Activated naive CD4-positive, alpha-beta T cell treated with anti-CD3 and anti-CD28 coated beads, Interleukin-2, amount 50 U/mL, for 16 hours (primary cell): ENCODE measurements around the gene CBX2.
"Not testable (repeated sequence)": the region's sequence is repeated elsewhere in the genome, so short reads cannot be mapped to it uniquely, and the experiment has no call there.

Experiments
- DNase-seq: peaks from one replicate; pipeline ENCODE4 v3.0.0-alpha.2; 2020

Gene CBX2

GRCh38 chr17:79772726-79773125 lies 5.2 kb upstream of the CBX2 start:
- DNase-seq, result not testable (repeated sequence)

GRCh38 chr17:79774561-79774975 lies 3.4 kb upstream of the CBX2 start:
- DNase-seq, result no peak

- no peak for DNase-seq
These were observed 2.3 kb upstream of the CBX2 start for GRCh38 chr17:79775632-79776031.

- DNase-seq, result no peak
These were observed 1.4 kb upstream of the CBX2 start for GRCh38 chr17:79776376-79777119.

GRCh38 chr17:79777120-79777893 lies 641 bp upstream of the CBX2 start:
- DNase-seq, result peak; percentile 40

GRCh38 chr17:79778504-79779083 lies 646 bp downstream of the CBX2 start:
- DNase-seq, result no peak

- DNase-seq, result no peak
These were observed 1.2 kb downstream of the CBX2 start for GRCh38 chr17:79779084-79779529.

GRCh38 chr17:79779661-79780365 lies 1.9 kb downstream of the CBX2 start:
- no peak for DNase-seq

GRCh38 chr17:79781012-79781650 lies 3.2 kb downstream of the CBX2 start:
- DNase-seq, result no peak

- DNase-seq, result no peak
These were observed 4.0 kb downstream of the CBX2 start for GRCh38 chr17:79781736-79782575.

GRCh38 chr17:79783891-79784290 lies 5.9 kb downstream of the CBX2 start:
- DNase-seq, result no peak

GRCh38 chr17:79784353-79785016 lies 6.5 kb downstream of the CBX2 start:
- DNase-seq, result no peak

- no peak for DNase-seq
These were observed 7.3 kb downstream of the CBX2 start for GRCh38 chr17:79785017-79785899.

GRCh38 chr17:79785900-79786810 lies 8.2 kb downstream of the CBX2 start:
- DNase-seq, result no peak

- no peak for DNase-seq
These were observed 9.1 kb downstream of the CBX2 start for GRCh38 chr17:79786930-79787643.

- DNase-seq, result no peak
These were observed 10.5 kb downstream of the CBX2 start for GRCh38 chr17:79788455-79788854.

GRCh38 chr17:79788989-79789942 lies 11.3 kb downstream of the CBX2 start:
- DNase-seq, result no peak
